ENCODE data around the gene IVL.

IVL gene

DNA sequence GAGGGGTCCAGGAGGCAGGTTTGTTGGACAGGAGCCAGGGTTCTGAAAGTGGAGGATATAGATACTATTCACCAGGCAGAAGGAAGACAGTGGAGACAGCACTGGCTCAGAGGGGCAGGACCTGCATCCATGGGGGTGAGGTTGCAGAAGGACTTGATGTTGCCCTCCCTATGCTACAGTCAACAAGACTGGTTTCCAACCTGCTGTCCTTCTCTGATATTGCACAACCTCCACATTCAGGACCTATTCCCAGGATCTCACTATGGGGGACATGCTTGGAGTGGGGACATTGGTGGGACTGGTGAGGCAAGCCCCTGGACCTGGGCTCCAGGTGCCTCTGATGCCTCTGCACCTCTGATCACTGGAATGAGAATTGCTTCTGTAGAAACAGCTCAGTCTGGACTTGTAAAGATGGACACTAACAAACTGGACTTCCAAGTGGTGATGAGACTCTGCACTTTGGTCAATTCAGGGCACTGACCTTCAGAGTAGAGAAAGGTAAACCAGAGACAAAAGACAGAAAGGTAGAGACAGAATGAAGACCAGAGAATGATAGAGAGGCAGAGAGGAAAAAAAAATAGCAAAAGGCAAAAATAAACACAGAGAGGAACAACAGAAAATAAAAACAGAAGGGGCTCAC lies 28.7 kb upstream of the IVL start:
- Histone ChIP-seq H3K79me2 (ENCODE audit: insufficient read depth, low read length) (no peaks in the 10 kb centered on the region), H3K36me3 (ENCODE audit: insufficient read depth, low read length) (no peaks in the 10 kb centered on the region), H3K4me3 (ENCODE audit: low read length, poor library complexity, severe bottlenecking) (no peak overlapping the region), H2AFZ (ENCODE audit: low read length) (no peak overlapping the region), H3K4me1 (ENCODE audit: insufficient read depth, low read length, poor library complexity, severe bottlenecking) (no peaks in the 10 kb centered on the region), H3K9me3 (ENCODE audit: insufficient read depth, low read depth, low read length) (no peaks in the 10 kb centered on the region), H3K4me2 (ENCODE audit: low read depth, low read length, poor library complexity, severe bottlenecking) (no peak overlapping the region), H3K27me3 (ENCODE audit: insufficient read depth, low read length, poor library complexity, severe bottlenecking) (no peaks in the 10 kb centered on the region), H3K9me2 (replicated peaks; ENCODE audit: low read depth, low read length) (no peaks in the 10 kb centered on the region), H3F3A (ENCODE audit: low read depth) (no peaks in the 10 kb centered on the region), H4K20me1 (ENCODE audit: insufficient read depth, low read length, poor library complexity, severe bottlenecking) (no peaks in the 10 kb centered on the region), H3K9ac (ENCODE audit: low read depth, low read length, poor library complexity, severe bottlenecking) (no peak overlapping the region)
- TF ChIP-seq EZH2phosphoT487 (IDR thresholded peaks at IDR 0.05; ENCODE audit: borderline replicate concordance), result no peak
- TF ChIP-seq, protein P1, sequence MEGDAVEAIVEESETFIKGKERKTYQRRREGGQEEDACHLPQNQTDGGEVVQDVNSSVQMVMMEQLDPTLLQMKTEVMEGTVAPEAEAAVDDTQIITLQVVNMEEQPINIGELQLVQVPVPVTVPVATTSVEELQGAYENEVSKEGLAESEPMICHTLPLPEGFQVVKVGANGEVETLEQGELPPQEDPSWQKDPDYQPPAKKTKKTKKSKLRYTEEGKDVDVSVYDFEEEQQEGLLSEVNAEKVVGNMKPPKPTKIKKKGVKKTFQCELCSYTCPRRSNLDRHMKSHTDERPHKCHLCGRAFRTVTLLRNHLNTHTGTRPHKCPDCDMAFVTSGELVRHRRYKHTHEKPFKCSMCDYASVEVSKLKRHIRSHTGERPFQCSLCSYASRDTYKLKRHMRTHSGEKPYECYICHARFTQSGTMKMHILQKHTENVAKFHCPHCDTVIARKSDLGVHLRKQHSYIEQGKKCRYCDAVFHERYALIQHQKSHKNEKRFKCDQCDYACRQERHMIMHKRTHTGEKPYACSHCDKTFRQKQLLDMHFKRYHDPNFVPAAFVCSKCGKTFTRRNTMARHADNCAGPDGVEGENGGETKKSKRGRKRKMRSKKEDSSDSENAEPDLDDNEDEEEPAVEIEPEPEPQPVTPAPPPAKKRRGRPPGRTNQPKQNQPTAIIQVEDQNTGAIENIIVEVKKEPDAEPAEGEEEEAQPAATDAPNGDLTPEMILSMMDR (conservative IDR thresholded peaks at IDR 0.05; ENCODE audit: low read length), result no peak

DNA sequence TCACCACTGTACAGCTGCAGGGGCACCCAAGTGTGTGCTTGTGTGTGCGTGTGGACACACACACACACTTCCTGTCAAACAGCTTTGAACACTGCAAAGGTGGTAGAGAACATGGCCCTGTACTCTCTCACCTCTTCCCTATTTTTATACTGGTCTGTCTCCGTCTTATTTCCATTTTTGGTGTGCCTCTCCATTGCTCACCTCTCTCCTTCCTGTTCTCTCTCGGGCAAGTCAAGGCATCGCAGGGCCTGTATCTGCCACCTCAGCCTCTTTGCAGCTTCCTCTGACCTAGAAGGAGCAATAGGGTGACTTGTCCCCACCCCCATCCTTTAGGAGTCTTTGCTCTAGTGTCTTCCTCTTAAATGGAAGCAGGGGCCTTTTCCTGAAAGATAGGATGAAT lies 28.0 kb upstream of the IVL start:
- no peak for TF ChIP-seq EZH2phosphoT487 (IDR thresholded peaks at IDR 0.05; ENCODE audit: borderline replicate concordance)
- TF ChIP-seq, protein P1 (conservative IDR thresholded peaks at IDR 0.05; ENCODE audit: low read length), result no peak
- Histone ChIP-seq H3K36me3 (ENCODE audit: insufficient read depth, low read length) (no peaks in the 10 kb centered on the region), H3K79me2 (ENCODE audit: insufficient read depth, low read length) (no peaks in the 10 kb centered on the region), H3F3A (ENCODE audit: low read depth) (no peaks in the 10 kb centered on the region), H3K4me1 (ENCODE audit: insufficient read depth, low read length, poor library complexity, severe bottlenecking) (no peaks in the 10 kb centered on the region), H3K4me3 (ENCODE audit: low read length, poor library complexity, severe bottlenecking) (no peak overlapping the region), H4K20me1 (ENCODE audit: insufficient read depth, low read length, poor library complexity, severe bottlenecking) (no peaks in the 10 kb centered on the region), H3K27me3 (ENCODE audit: insufficient read depth, low read length, poor library complexity, severe bottlenecking) (no peaks in the 10 kb centered on the region), H3K9ac (ENCODE audit: low read depth, low read length, poor library complexity, severe bottlenecking) (no peak overlapping the region), H3K4me2 (ENCODE audit: low read depth, low read length, poor library complexity, severe bottlenecking) (no peak overlapping the region), H3K9me3 (ENCODE audit: insufficient read depth, low read depth, low read length) (no peaks in the 10 kb centered on the region), H3K9me2 (replicated peaks; ENCODE audit: low read depth, low read length) (no peaks in the 10 kb centered on the region), H2AFZ (ENCODE audit: low read length) (no peak overlapping the region)

DNA sequence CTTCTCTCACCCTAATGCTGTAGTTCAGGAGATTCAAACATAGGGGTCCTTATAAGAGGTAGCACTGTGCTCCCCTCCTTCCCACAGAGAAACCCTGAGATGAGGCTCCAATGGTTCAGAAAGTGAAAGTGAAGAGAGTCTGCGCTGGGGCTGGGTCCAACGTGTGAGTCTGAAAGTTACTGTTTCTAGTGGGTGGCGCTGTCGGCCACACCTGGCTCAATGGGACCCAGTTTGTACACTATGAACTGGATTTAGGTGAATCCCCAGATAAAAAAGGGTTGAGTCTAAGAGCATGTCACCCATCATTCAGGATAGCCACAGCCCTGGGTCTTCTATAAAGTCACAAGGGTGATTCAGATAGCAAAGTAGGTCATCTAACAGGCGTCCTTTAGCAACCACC lies 27.4 kb upstream of the IVL start:
- Histone ChIP-seq H3K9me3 (ENCODE audit: insufficient read depth, low read depth, low read length) (no peaks in the 10 kb centered on the region), H3K36me3 (ENCODE audit: insufficient read depth, low read length) (no peaks in the 10 kb centered on the region), H3K9me2 (replicated peaks; ENCODE audit: low read depth, low read length) (no peaks in the 10 kb centered on the region), H4K20me1 (ENCODE audit: insufficient read depth, low read length, poor library complexity, severe bottlenecking) (no peaks in the 10 kb centered on the region), H3K27me3 (ENCODE audit: insufficient read depth, low read length, poor library complexity, severe bottlenecking) (no peaks in the 10 kb centered on the region), H3K4me2 (ENCODE audit: low read depth, low read length, poor library complexity, severe bottlenecking) (no peak overlapping the region), H3K4me1 (ENCODE audit: insufficient read depth, low read length, poor library complexity, severe bottlenecking) (no peaks in the 10 kb centered on the region), H3F3A (ENCODE audit: low read depth) (no peaks in the 10 kb centered on the region), H3K79me2 (ENCODE audit: insufficient read depth, low read length) (no peaks in the 10 kb centered on the region), H3K9ac (ENCODE audit: low read depth, low read length, poor library complexity, severe bottlenecking) (no peak overlapping the region), H3K4me3 (ENCODE audit: low read length, poor library complexity, severe bottlenecking) (no peak overlapping the region), H2AFZ (ENCODE audit: low read length) (no peak overlapping the region)
- TF ChIP-seq EZH2phosphoT487 (IDR thresholded peaks at IDR 0.05; ENCODE audit: borderline replicate concordance), result no peak
- TF ChIP-seq, protein P1 (conservative IDR thresholded peaks at IDR 0.05; ENCODE audit: low read length), result no peak
